ENCODE measurements around the gene SLC25A48.

SLC25A48 gene

GRCh38 chr5:135879591-135879990 is 45.1 kb downstream of the SLC25A48 start:
- no peaks in the 10 kb centered on the region for H3K4me1 ChIP-seq (ENCODE audit: control insufficient read depth, insufficient read depth, low read length)
- H3K4me3 ChIP-seq (ENCODE audit: low read length), result no peak overlapping the region
- no peaks in the 10 kb centered on the region for H3K9me3 ChIP-seq (ENCODE audit: control insufficient read depth, low read length)
- H3K9ac ChIP-seq (ENCODE audit: low read length), result no peak overlapping the region
- peaks cover 3% of the 10 kb centered on the region for H3K27me3 ChIP-seq (ENCODE audit: control insufficient read depth, insufficient read depth, low read length)
- no peaks in the 10 kb centered on the region for H3K36me3 ChIP-seq (ENCODE audit: control insufficient read depth, insufficient read depth, low read length)

DNA sequence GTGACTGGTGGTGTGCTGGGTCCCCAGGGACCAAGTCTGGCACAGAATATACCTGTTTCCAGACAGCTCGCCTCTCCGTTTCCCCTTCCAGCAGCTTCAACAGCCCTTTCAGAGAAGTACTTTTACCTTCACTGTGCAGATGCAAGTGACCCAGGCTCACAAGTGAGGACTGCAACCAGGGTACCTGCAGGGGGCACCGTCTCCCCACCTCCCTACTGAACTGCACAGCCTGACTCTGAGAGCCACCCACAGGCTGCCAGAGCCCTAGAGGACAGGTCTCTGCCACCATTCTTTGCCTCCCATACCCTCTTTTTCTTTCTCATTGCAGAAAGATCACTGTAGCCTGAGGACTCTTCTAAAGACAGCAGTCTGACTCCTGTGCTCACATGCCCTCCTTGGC is 45.8 kb downstream of the SLC25A48 start:
- Histone ChIP-seq H3K4me3 (ENCODE audit: low read length) (no peak overlapping the region), H3K36me3 (ENCODE audit: control insufficient read depth, insufficient read depth, low read length) (no peaks in the 10 kb centered on the region), H3K27me3 (ENCODE audit: control insufficient read depth, insufficient read depth, low read length) (peaks cover 3% of the 10 kb centered on the region), H3K4me1 (ENCODE audit: control insufficient read depth, insufficient read depth, low read length) (no peaks in the 10 kb centered on the region), H3K9ac (ENCODE audit: low read length) (no peak overlapping the region), H3K9me3 (ENCODE audit: control insufficient read depth, low read length) (no peaks in the 10 kb centered on the region)

- no peaks in the 10 kb centered on the region for H3K36me3 ChIP-seq (ENCODE audit: control insufficient read depth, insufficient read depth, low read length)
- H3K9me3 ChIP-seq (ENCODE audit: control insufficient read depth, low read length), result no peaks in the 10 kb centered on the region
- no peaks in the 10 kb centered on the region for H3K4me1 ChIP-seq (ENCODE audit: control insufficient read depth, insufficient read depth, low read length)
- no peak overlapping the region for H3K4me3 ChIP-seq (ENCODE audit: low read length)
- peaks cover 3% of the 10 kb centered on the region for H3K27me3 ChIP-seq (ENCODE audit: control insufficient read depth, insufficient read depth, low read length)
- H3K9ac ChIP-seq (ENCODE audit: low read length), result no peak overlapping the region
Observed at GRCh38 chr5:135880801-135881200, 46.3 kb downstream of the SLC25A48 start.

GRCh38 chr5:135881244-135881643 is 46.8 kb downstream of the SLC25A48 start:
- no peaks in the 10 kb centered on the region for H3K36me3 ChIP-seq (ENCODE audit: control insufficient read depth, insufficient read depth, low read length)
- no peak overlapping the region for H3K4me3 ChIP-seq (ENCODE audit: low read length)
- H3K9me3 ChIP-seq (ENCODE audit: control insufficient read depth, low read length), result no peaks in the 10 kb centered on the region
- no peaks in the 10 kb centered on the region for H3K4me1 ChIP-seq (ENCODE audit: control insufficient read depth, insufficient read depth, low read length)
- no peak overlapping the region for H3K9ac ChIP-seq (ENCODE audit: low read length)
- H3K27me3 ChIP-seq (ENCODE audit: control insufficient read depth, insufficient read depth, low read length), result peaks cover 3% of the 10 kb centered on the region

GRCh38 chr5:135881819-135882218 is 47.4 kb downstream of the SLC25A48 start:
- Histone ChIP-seq H3K36me3 (ENCODE audit: control insufficient read depth, insufficient read depth, low read length) (no peaks in the 10 kb centered on the region), H3K4me3 (ENCODE audit: low read length) (no peak overlapping the region), H3K9me3 (ENCODE audit: control insufficient read depth, low read length) (no peaks in the 10 kb centered on the region), H3K9ac (ENCODE audit: low read length) (no peak overlapping the region), H3K27me3 (ENCODE audit: control insufficient read depth, insufficient read depth, low read length) (peaks cover 3% of the 10 kb centered on the region), H3K4me1 (ENCODE audit: control insufficient read depth, insufficient read depth, low read length) (no peaks in the 10 kb centered on the region)

- Histone ChIP-seq H3K36me3 (ENCODE audit: control insufficient read depth, insufficient read depth, low read length) (no peaks in the 10 kb centered on the region), H3K9me3 (ENCODE audit: control insufficient read depth, low read length) (no peaks in the 10 kb centered on the region), H3K4me1 (ENCODE audit: control insufficient read depth, insufficient read depth, low read length) (no peaks in the 10 kb centered on the region)
Observed at GRCh38 chr5:135883026-135883425, 48.6 kb downstream of the SLC25A48 start.

GRCh38 chr5:135883441-135883840 is 49.0 kb downstream of the SLC25A48 start:
- Histone ChIP-seq H3K9ac (ENCODE audit: low read length) (no peak overlapping the region), H3K9me3 (ENCODE audit: control insufficient read depth, low read length) (no peaks in the 10 kb centered on the region), H3K27me3 (ENCODE audit: control insufficient read depth, insufficient read depth, low read length) (peaks cover 3% of the 10 kb centered on the region), H3K4me1 (ENCODE audit: control insufficient read depth, insufficient read depth, low read length) (no peaks in the 10 kb centered on the region), H3K4me3 (ENCODE audit: low read length) (no peak overlapping the region), H3K36me3 (ENCODE audit: control insufficient read depth, insufficient read depth, low read length) (no peaks in the 10 kb centered on the region)

More at GRCh38 chr5:135883026-135883425, 48.6 kb downstream of the SLC25A48 start:
- peaks cover 3% of the 10 kb centered on the region for H3K27me3 ChIP-seq (ENCODE audit: control insufficient read depth, insufficient read depth, low read length)
- H3K9ac ChIP-seq (ENCODE audit: low read length), result no peak overlapping the region
- no peak overlapping the region for H3K4me3 ChIP-seq (ENCODE audit: low read length)

- Histone ChIP-seq H3K4me1 (ENCODE audit: control insufficient read depth, insufficient read depth, low read length) (no peaks in the 10 kb centered on the region), H3K9ac (ENCODE audit: low read length) (no peak overlapping the region), H3K27me3 (ENCODE audit: control insufficient read depth, insufficient read depth, low read length) (peaks cover 3% of the 10 kb centered on the region), H3K36me3 (ENCODE audit: control insufficient read depth, insufficient read depth, low read length) (no peaks in the 10 kb centered on the region), H3K9me3 (ENCODE audit: control insufficient read depth, low read length) (no peaks in the 10 kb centered on the region), H3K4me3 (ENCODE audit: low read length) (no peak overlapping the region)
Observed at GRCh38 chr5:135885031-135885430, 50.6 kb downstream of the SLC25A48 start.

DNA sequence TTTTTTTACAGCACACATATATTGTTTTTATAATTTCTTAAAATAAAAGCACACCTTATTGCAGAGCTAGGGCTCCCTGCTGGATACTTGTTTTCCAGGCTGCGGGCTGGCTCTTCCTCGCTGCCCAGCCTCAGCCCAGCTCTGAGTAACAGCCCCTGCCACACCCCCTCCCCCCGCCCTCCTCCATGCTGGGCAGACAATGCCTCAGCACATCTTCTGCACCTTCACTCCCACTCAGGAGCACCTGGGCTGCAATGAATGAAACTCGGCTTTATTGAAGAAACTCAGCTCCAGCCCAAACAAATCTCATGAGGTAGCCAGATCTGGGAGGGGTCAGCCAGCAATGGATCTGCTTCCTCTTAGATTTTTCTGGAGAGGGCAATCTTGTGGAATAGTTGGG is 51.7 kb downstream of the SLC25A48 start:
- Histone ChIP-seq H3K9me3 (ENCODE audit: control insufficient read depth, low read length) (no peaks in the 10 kb centered on the region), H3K27me3 (ENCODE audit: control insufficient read depth, insufficient read depth, low read length) (peaks cover 3% of the 10 kb centered on the region), H3K4me1 (ENCODE audit: control insufficient read depth, insufficient read depth, low read length) (no peaks in the 10 kb centered on the region), H3K4me3 (ENCODE audit: low read length) (no peak overlapping the region), H3K36me3 (ENCODE audit: control insufficient read depth, insufficient read depth, low read length) (no peaks in the 10 kb centered on the region), H3K9ac (ENCODE audit: low read length) (no peak overlapping the region)

GRCh38 chr5:135887447-135887864 is 53.0 kb downstream of the SLC25A48 start:
- no peak overlapping the region for H3K4me3 ChIP-seq (ENCODE audit: low read length)
- H3K36me3 ChIP-seq (ENCODE audit: control insufficient read depth, insufficient read depth, low read length), result no peaks in the 10 kb centered on the region
- peaks cover 2% of the 10 kb centered on the region for H3K27me3 ChIP-seq (ENCODE audit: control insufficient read depth, insufficient read depth, low read length)
- H3K4me1 ChIP-seq (ENCODE audit: control insufficient read depth, insufficient read depth, low read length), result no peaks in the 10 kb centered on the region
- no peak overlapping the region for H3K9ac ChIP-seq (ENCODE audit: low read length)
- H3K9me3 ChIP-seq (ENCODE audit: control insufficient read depth, low read length), result no peaks in the 10 kb centered on the region

DNA sequence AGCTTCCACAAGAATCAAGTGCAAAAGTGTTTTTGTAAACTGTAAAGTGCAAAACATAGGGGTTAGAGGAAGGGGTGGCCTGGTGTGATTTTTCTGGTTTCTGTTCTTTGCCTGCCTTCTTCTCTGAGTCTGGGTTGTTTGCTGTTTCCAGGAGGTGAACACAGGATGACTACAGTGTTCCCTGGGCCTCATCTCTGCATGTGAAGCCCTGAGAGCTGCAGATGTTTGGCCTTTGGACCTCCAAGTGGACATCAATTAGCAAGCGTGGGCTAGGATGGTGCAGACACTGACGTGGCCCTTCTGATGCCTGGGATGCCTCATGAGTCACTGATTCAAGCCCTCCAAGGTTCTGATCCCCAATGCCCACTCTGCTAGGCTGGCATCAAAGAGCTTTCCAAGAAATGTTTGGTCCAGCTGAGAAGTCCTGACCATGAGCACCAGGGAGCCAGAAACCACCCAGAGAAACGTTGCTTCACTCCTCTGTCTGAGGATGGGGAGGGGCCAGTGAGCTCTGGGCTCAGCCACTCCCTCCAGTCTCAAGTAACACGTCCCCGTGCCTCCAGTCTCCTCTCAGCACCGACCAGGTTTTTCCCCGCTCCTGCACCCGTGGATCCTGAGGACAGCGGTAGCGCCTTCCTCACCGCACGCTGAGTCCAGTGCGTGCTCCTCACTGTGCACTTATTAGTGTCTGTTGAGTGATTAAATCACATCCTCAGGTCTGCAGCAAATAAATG is 53.6 kb downstream of the SLC25A48 start:
- H3K9ac ChIP-seq (ENCODE audit: low read length), result no peak overlapping the region
- H3K4me3 ChIP-seq (ENCODE audit: low read length), result no peak overlapping the region
- no peaks in the 10 kb centered on the region for H3K27me3 ChIP-seq (ENCODE audit: control insufficient read depth, insufficient read depth, low read length)
- no peaks in the 10 kb centered on the region for H3K36me3 ChIP-seq (ENCODE audit: control insufficient read depth, insufficient read depth, low read length)
- H3K9me3 ChIP-seq (ENCODE audit: control insufficient read depth, low read length), result no peaks in the 10 kb centered on the region
- H3K4me1 ChIP-seq (ENCODE audit: control insufficient read depth, insufficient read depth, low read length), result no peaks in the 10 kb centered on the region

DNA sequence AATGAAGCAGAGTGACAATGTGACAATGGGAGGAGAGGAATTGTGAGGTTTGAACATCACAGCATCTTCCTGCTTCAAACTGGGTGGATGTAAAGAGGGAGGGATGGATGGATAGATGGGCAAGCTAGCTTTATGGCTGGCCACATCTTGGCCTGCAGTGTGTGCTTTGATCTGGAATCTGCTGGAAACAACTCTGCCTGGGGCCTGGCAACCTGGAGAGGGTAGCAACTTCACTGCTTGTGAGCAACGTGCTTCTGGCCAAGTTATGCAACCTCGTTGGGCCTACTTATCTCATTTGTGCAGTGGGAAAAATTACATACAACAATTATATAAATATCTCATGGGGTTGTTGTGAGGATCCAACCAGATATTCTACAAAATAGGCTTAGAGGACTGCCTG is 55.8 kb downstream of the SLC25A48 start:
- Histone ChIP-seq H3K4me1 (ENCODE audit: control insufficient read depth, insufficient read depth, low read length) (no peaks in the 10 kb centered on the region), H3K9me3 (ENCODE audit: control insufficient read depth, low read length) (no peaks in the 10 kb centered on the region), H3K36me3 (ENCODE audit: control insufficient read depth, insufficient read depth, low read length) (no peaks in the 10 kb centered on the region), H3K9ac (ENCODE audit: low read length) (no peak overlapping the region), H3K27me3 (ENCODE audit: control insufficient read depth, insufficient read depth, low read length) (no peaks in the 10 kb centered on the region), H3K4me3 (ENCODE audit: low read length) (no peak overlapping the region)

DNA sequence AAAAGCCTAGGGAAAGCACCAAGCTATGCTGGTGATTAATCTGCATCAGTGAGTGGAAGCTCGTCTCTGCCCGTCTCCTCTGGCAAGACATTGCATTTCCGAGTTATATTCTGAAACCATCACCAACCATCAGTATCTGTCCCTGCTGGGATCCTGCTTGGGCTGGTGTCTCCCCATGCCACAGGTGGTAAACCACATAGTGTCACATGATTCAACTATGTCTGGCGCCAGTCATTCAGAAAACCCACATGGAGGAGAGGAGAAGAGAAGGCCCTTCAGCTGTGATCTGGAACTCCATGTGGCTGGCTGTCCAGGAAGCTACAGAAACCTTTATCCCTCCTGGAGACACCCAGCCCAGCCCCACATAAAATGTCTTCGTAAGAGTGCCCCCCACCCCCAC is 56.4 kb downstream of the SLC25A48 start:
- Histone ChIP-seq H3K9me3 (ENCODE audit: control insufficient read depth, low read length) (no peaks in the 10 kb centered on the region), H3K36me3 (ENCODE audit: control insufficient read depth, insufficient read depth, low read length) (no peaks in the 10 kb centered on the region), H3K4me3 (ENCODE audit: low read length) (no peak overlapping the region)

More for the DNA sequence above, 56.4 kb downstream of the SLC25A48 start:
- no peak overlapping the region for H3K9ac ChIP-seq (ENCODE audit: low read length)
- no peaks in the 10 kb centered on the region for H3K27me3 ChIP-seq (ENCODE audit: control insufficient read depth, insufficient read depth, low read length)
- no peaks in the 10 kb centered on the region for H3K4me1 ChIP-seq (ENCODE audit: control insufficient read depth, insufficient read depth, low read length)
